Omental fat pad (tissue), 4 donors: ENCODE results near the gene UBE3B. TPM values are rescaled to one million over a fixed set of nuclear protein-coding genes. Genes with fewer than 3 reads are reported as not detected.

ENCODE experiments used
- ATAC-seq: fragments of 150-250 bp; one replicate; pipeline ENCODE4 v1.9.1; 2016; ENCODE audit warnings: mild to moderate bottlenecking, moderate library complexity; ENCODE audit not compliant: low FRiP score
- DNase-seq: peaks from one replicate; pipeline ENCODE4 v3.0.0-alpha.2; 2019; ENCODE audit warnings: low spot score
- CTCF ChIP-seq, 3 donors: fragments of 450-650 bp; IDR thresholded peaks; one replicate each; pipeline ENCODE4 v1.5.1; 2016 to 2017; ENCODE audit warnings: antibody characterized with exemption in 3 of 3, mild to moderate bottlenecking in 3 of 3, moderate library complexity in 2 of 3
- total RNA-seq, 4 donors: library from RNA; depleted of rRNA; stranded (reverse); fragments of >200 nt; gene quantifications; one replicate each; pipeline ENCODE4 v1.1.0, GENCODE V29; 2016

UBE3B gene
- total RNA-seq, 4 donors from 2014 or later: 36.6 to 82.4 (median 40.1) TPM

- DNase-seq (no peak), ATAC-seq (no peak)
- no peak for TF ChIP-seq CTCF (IDR thresholded peaks at IDR 0.05)
Observed at GRCh38 chr12:109494348-109494881, 17.0 kb downstream of the UBE3B start.

- ATAC-seq: no peak
- no peak for TF ChIP-seq CTCF (IDR thresholded peaks at IDR 0.05)
- DNase-seq: no peak
Observed at GRCh38 chr12:109495012-109495411, 17.6 kb downstream of the UBE3B start.

GRCh38 chr12:109496306-109496705 lies 18.9 kb downstream of the UBE3B start:
- ATAC-seq (no peak), DNase-seq (no peak)
- no peak for TF ChIP-seq CTCF (IDR thresholded peaks at IDR 0.05)

GRCh38 chr12:109497675-109498074 lies 20.2 kb downstream of the UBE3B start:
- no peak for TF ChIP-seq CTCF (IDR thresholded peaks at IDR 0.05)
- ATAC-seq (no peak), DNase-seq (no peak)

GRCh38 chr12:109500406-109501185 lies 23.2 kb downstream of the UBE3B start:
- TF ChIP-seq CTCF (IDR thresholded peaks at IDR 0.05): no peak
- DNase-seq (no peak), ATAC-seq (no peak)

GRCh38 chr12:109501299-109501698 lies 23.9 kb downstream of the UBE3B start:
- DNase-seq (no peak), ATAC-seq (no peak)
- TF ChIP-seq CTCF (IDR thresholded peaks at IDR 0.05): no peak

GRCh38 chr12:109502332-109502731 lies 24.9 kb downstream of the UBE3B start:
- ATAC-seq: no peak
- no peak for TF ChIP-seq CTCF (IDR thresholded peaks at IDR 0.05)
- DNase-seq: no peak
